ENCODE measurements around the gene SERBP1. TPM values are rescaled to one million over a fixed set of nuclear protein-coding genes. Genes with fewer than 3 reads are reported as not detected.
"Not testable (repeated sequence)": the region's sequence is repeated elsewhere in the genome, so short reads cannot be mapped to it uniquely, and the experiment has no call there.

Gene SERBP1
- total RNA-seq, 1 donor from 2014 or later, result 174 TPM

- no peak for DNase-seq (ENCODE audit: low spot score)
Measured at GRCh38 chr1:67407498-67407897, 22.7 kb downstream of the SERBP1 start.

DNA sequence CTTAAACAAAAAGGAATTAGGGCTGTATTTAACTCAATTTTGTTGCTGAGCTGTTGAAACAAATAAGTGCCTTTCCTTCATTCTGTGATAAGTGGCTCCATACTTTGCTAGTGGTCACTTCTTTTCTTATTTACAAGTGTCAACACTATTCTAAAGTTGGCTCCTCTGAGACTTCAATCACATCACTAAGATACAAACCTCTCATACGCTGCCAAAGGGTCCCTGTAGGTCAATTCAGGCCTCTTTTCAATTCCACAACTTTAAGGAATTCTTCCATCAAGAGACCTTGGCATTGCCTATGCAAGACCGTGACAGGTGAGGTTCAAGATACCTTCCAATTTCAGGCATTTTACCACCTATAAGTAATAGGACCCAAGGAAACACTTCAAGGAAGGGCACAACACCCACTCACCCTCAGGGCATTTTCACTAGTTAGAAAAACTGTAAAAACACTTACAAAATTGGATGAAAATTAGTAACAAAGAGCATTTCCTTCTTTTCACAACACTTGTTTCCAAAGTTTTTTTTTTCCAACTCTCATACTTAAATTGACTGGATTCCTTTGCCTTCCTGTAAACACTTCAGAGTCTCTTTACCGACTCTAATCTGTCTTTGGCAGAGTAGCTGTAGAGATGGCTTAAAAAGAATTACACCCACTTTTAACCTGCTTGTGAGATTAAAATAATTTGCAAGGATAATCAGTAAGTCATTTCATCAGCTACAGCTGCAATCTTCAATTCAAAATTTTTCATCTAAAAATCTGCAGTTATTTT lies 24.5 kb downstream of the SERBP1 start:
- no peak for DNase-seq (ENCODE audit: low spot score)

DNA sequence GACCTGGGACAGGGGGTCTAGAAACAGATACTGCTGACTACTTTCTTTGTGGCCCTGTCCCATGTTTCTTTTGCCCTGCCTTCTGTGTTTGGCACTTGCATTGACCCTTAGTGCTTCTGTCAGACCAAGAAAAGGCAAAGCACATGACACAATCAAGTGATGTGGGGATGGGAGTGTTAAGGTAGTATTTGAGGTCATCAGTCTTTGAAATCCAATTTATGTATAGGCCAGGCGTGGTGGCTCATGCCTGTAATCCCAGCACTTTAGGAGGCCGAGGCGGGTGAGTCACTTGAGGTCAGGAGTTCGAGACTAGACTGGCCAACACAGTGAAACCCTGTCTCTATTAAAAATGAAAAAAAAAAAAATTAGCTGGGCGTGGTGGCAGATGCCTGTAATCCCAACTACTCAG lies 26.0 kb downstream of the SERBP1 start:
- no peak for DNase-seq (ENCODE audit: low spot score)

GRCh38 chr1:67401443-67401842 lies 28.8 kb downstream of the SERBP1 start:
- no peak for DNase-seq (ENCODE audit: low spot score)

DNA sequence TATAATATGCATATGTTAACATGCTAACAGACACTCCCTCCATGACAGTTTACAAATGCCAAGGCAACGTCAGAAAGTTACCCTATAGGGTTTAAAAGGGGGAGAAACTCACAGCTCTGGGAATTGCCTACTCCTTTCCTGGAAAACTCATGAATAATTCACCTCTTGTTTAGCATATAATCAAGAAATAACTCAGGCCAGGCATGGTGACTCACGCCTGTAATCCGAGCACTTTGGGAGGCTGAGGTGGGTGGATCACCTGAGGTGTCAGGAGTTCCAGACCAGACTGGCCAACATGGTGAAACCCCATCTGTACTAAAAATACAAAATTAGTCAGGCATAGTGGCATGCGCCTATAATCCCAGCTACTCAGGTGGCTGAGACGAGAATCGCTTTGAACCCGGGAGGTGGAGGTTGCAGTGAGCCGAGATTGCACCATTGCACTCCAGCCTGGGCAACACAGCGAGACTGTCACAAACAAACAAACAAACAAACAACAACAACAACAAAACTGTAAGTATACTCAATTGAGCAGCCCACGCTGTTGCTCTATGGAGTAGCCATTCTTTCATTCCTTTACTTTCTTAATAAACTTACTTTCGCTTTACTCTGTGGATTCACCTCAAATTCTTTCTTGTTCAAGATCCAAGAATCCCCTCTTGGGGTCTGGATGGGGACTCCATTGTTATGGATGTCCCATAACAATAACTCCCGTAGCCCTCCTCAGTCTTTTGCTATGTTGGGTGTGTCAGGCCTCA lies 30.0 kb downstream of the SERBP1 start:
- DNase-seq (ENCODE audit: low spot score), result not testable (repeated sequence)

DNA sequence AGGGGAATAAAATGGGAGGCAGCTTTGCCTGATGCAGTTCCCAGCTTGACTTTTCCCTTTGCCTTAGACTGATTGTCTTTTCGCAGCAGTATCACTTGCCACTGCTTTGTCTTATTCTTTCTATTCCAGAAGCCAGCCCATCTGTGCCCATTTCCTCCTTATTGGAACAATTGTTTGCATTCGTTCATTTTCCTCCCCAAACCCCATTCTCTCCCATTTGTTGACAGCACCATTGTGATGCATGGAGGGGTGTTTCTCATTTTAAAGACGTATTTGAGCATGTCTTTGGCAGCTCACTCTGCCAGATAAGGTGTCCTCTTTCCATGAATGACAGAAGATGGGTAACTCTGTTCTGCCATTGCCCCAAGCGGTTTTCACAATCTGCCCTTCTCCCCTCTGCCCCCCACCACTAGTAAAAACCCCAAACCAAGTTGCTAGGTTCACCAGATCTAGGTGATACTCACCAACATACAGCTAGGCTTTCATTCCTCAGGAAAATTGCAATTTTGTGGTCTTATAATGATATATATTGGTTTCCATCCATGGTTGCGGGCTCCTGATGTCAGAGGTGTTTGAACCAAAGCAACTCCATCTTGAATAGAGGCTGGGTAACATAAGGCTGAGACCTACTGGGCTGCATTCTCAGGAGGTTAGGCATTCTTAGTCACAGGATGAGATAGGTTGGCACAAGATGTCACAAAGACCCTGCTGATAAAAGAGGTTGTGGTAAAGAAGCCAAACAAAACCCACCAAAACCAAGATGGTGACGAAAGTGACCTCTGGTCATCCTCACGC lies 30.8 kb downstream of the SERBP1 start:
- no peak for DNase-seq (ENCODE audit: low spot score)

GRCh38 chr1:67394548-67394947 lies 35.7 kb downstream of the SERBP1 start:
- no peak for DNase-seq (ENCODE audit: low spot score)

- DNase-seq (ENCODE audit: low spot score), result no peak
Measured at GRCh38 chr1:67393737-67394136, 36.5 kb downstream of the SERBP1 start.

GRCh38 chr1:67393240-67393639 lies 37.0 kb downstream of the SERBP1 start:
- DNase-seq (ENCODE audit: low spot score), result no peak

DNA sequence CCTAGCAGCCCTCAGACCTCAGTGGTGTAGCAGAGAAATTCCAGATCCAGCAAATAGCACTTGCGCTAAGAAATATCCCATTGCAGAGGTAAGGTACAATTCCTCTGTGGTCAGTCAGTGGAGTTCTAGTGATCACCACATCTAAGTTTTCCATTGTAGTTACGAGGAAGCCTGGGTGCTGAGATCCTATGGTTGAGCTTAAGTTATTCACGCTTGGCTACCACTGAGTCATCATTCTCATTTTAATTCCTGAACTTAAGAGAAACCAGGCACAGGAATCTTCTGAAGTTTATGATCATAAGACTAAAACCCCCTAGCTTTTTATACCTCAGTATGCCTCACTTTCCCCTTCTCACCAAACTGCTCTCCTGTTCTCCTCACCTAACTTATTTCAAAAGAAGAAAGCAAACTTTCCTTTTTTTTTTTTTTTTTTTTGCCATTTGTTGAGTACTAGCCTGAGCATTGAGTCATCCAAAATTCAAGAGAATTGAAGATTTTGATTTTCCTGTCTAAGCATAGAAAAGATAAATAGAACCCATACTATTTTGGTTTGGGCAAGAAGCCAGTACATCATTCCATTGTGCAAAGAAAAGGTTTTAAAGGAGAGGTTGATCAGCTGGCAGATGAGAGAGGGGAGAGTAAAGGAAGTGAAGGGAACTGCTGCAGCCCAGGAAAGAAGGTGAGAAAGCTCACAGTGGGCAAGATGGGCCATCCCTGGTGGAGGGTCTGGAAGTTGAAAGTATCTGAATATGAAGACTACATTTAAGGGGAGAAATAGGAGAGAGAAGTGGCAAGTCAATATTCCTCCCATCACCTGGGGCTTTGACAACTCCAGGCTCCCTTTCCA lies 39.9 kb downstream of the SERBP1 start:
- no peak for DNase-seq (ENCODE audit: low spot score)

DNA sequence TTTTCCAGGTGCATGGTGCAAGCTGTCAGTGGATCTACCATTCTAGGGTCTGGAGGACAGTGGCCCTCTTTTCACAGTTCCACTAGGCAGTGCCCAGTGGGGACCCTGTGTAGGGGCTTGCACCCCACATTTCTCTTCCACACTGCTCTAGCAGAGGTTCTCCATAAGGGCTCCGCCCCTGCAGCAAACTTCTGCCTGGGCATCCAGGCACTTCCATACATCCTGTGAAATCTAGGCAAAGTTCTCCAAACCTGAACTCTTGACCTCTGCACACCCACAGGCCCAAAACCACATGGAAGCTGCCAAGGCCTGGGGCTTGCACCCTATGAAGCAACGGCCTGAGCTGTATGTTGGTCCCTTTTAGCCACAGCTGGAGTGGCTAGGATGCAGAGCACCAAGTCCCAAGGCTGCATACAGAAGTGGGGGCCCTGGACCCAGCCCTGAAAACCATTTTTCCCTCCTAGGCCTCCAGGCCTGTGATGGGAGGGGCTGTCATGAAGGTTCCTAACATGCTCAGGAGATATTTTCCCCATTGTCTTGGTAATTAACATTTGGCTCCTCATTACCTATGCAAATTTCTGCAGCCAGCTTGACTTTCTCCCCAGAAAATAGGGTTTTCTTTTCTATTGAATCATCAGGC lies 46.1 kb downstream of the SERBP1 start:
- no peak for DNase-seq (ENCODE audit: low spot score)

DNA sequence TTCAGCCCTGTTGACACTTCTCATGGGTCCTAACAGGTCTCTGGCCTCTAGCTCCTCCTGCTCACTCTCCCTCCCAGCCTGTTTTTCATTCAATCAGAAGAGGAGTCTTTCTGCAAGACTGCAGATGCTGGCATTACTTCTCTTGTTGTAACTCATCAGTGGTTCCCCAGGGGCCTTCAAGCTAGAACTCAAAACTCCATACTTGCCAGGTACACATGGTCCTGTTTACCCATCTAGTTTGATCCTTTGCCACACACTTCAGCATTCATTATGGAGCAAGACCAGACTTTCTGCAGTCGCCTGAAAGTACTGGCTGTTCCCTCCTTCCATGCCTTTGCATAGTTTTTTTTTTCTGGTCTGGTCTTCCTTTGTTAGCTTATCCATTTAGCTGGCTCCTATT lies 47.9 kb downstream of the SERBP1 start:
- no peak for DNase-seq (ENCODE audit: low spot score)

DNA sequence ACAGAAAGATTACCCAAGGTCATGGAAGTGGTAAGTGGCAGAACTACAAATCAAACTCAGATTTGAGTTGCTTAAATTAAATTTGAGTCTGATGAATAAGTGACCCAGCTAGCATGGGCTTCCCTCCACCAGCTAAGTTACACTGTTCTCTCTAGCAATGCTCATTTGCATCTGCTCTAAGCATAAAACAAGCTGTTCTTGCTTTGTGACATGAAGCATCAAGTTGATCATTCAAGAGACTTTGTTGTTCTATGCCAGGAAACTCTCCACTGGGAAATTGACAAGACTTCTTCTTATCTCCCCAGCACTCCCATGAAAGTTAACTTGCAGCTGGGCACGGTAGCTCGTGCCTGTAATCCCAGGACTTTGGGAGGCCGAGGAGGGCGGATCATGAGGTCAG lies 49.0 kb downstream of the SERBP1 start:
- DNase-seq (ENCODE audit: low spot score), result no peak

DNA sequence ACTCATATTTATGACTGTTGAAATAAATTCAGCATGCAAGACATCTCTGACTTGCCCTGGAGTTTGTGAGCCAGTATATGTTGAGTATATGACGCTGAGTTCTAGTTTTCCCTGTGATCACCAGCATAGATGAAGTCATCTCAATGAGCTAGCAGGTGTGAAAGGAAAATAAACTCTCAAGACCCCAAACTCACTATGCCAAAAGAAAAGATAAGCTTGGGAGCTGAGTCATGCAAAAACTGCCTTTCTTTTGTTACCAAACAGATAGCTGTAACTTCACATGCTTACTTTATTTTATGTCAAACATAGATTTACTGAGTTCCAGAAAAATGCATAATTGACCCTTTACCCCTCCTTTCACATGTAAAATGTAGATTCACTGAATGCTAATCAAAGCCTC lies 52.9 kb downstream of the SERBP1 start:
- DNase-seq (ENCODE audit: low spot score), result no peak

DNA sequence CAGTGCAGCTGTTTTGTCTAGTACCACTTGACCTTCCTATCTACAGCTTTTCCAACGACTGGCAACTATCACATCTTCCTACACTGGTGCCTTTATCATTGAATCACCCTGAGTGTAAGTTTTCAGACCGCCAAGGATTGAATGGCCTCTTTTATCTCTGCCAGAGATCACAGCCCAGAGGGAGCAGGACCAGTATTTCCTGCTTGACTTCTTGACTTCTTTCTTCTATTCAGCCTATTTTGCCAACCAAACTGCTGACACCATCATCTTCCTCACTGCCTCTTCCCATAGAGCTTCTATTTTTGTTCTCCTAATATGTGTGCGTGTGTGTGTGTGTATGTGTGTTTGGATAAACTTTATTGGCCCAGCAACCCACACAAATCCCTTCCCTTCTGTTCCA lies 53.8 kb downstream of the SERBP1 start:
- no peak for DNase-seq (ENCODE audit: low spot score)

DNA sequence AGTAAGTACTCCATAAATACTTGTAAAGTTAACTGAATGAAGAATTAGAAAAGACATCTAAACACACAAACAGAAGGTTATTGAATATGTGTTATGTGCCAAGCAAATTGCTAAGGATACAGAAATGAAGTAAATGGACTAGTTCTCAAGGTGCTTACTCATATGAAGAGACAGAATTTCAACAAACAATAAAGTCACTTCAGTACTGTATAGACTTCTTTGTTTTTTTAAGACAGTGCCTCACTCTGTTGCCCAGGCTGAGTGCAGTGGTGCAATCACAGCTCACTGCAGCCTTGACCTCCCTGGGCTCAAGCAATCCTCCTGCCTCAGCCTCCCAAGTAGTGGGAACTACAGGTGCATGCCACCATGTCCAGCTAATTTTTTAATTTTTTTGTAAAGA lies 57.3 kb downstream of the SERBP1 start:
- DNase-seq (ENCODE audit: low spot score), result no peak

DNA sequence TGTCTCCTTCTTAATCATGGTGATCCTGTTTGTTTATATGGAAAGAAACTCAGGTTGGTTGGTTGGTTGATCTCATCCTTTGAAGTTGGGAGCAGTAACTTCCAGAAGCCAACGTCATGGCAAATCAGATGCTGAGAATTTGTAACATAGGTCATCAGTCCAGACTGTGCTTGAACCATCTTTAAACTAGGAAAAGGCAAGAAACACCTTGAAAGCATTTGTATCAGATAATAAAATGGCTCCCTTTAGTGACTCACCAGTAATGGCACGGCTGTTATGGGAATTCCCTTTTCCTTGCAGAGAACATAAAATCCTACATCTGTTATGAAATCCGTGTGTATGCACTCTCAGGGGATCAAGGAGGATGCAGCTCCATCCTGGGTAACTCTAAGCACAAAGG lies 58.1 kb downstream of the SERBP1 start:
- no peak for DNase-seq (ENCODE audit: low spot score)

- DNase-seq (ENCODE audit: low spot score), result no peak
Measured at GRCh38 chr1:67371681-67372080, 58.5 kb downstream of the SERBP1 start.

DNA sequence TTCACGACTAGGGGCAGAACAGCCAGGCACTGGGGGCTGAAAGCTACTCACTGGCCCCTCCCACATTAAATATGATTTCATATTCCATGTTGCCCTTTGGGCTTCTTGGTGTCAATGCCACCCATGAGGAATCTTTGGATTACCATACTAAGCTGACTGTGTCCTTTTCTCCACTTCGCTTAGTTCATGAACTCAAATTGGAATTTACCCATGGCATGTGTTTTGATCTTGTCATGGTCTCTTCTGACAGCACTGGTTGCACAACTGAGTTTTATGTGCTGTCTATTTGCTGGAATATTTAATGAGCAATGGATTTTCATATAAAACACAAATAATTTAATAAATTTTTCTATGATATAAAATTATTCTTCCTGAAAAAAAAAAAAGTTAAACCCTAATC lies 59.2 kb downstream of the SERBP1 start:
- DNase-seq (ENCODE audit: low spot score), result no peak

GRCh38 chr1:67368046-67368514 lies 62.1 kb downstream of the SERBP1 start:
- no peak for DNase-seq (ENCODE audit: low spot score)

All from ureter (tissue), 1 donor.